EL (cell line): ENCODE data around the gene SLC35F4.

Experiments
- DNase-seq: peaks from one replicate; pipeline ENCODE4 v3.0.0-alpha.2; 2016

The SLC35F4 gene

GRCh38 chr14:57609192-57610075 lies 256.5 kb downstream of the SLC35F4 start:
- DNase-seq: no peak

DNA sequence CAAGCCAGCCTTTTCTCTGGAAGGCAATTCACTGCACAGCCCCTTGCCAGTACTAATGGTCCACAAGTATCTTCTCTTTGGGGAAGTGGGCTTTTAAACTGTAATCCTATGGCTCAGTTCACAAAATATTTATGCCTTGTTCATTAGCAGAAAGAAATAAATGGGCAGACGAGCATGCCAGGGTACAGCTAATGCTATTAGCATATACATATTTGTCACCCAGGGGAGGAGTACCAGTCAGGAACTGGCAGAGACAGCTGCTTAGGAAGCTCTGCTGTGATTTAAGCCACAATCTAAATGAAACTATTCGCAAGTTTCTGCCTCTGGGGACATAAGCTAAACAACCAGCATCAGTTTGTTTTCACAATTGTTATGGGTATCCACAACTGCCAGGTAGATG lies 258.8 kb downstream of the SLC35F4 start:
- DNase-seq: no peak

GRCh38 chr14:57583396-57583795 lies 282.5 kb downstream of the SLC35F4 start:
- DNase-seq: no peak

- DNase-seq: no peak
Measured at GRCh38 chr14:57582746-57583145, 283.1 kb downstream of the SLC35F4 start.

DNA sequence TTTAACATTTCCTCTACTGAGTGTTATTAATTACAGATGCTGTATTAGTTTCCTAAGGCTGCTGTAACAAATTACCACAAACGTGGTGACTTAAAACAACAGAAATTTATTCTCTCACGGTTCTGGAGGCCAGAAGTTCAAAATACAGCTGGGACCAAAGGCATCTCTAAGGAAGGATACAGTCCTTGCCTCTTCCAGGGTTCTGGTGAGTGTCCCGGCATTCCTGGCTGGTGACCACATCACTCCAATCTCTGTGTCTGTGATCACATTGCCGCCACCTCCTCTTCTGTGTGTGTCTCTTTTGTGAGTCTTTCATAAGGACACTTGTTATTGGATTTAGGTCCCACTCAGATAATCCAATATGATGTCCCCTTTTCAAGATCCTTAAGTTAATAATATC lies 287.1 kb downstream of the SLC35F4 start:
- no peak for DNase-seq

DNA sequence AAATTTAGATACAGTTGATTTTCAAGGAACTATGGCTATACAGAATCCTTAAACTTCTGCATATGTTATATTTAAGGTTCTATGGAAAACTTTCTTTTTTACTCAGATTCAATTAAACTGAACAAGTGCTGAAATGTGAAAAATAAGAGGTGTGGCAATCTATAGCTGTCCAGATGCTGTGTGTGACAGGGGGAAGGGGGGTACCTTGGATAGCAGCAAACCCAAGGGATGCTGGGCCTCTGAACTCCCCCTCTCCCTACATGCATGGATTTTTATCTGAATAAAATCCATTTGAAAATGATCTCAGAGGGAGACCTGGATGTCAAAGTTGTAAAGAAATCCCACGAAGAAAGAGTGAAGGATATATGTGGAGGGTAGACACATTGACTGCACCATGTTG lies 289.4 kb downstream of the SLC35F4 start:
- no peak for DNase-seq

DNA sequence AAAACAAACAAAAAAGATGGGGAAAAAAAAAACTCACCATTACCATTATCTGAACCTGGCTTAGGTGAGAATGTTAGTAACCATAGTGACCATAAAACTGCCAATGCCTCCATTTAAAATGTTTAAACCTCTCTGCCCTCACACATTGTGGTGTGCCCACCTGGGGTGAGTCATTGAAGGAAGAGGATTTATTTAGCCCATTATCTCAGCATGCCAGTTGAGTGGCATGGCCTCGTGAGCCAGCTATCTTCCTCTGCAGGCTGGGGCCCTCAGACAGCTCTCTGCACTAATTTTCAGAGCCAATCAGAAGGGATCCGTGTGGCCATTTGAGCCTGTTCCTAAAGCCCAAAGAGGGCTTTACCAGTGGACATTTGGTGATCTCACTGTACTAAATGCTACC lies 290.4 kb downstream of the SLC35F4 start:
- no peak for DNase-seq

DNA sequence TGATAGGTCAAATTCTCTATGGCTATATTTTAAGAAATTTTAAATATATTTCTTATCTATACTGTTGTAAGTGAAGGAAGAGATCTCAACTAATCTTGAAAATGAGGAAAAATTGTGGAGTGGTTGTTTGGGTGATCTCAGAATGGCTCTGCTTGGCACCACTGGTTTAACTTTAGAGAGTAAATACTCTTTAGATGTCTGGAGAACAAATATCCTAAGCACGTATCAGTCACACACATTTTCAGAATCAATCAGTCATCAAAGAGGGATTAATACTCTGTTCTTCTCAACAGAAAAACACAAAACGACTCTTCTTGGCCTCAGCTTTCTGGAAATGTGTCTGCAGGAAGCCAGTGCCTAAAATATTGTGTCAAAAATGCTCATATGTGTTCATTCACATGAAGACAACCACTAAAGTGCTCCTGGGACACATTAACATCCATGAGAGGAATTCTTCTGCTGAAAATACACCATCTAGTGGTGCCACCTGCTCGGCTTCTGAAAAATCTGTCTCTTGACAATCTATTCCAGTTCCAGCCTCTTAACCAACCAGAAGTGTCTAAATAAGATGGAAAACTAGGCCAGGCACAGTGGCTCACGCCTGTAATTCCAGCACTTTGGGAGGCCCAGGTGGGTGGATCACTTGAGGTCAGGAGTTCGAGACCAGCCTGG lies 291.1 kb downstream of the SLC35F4 start:
- DNase-seq: no peak

DNA sequence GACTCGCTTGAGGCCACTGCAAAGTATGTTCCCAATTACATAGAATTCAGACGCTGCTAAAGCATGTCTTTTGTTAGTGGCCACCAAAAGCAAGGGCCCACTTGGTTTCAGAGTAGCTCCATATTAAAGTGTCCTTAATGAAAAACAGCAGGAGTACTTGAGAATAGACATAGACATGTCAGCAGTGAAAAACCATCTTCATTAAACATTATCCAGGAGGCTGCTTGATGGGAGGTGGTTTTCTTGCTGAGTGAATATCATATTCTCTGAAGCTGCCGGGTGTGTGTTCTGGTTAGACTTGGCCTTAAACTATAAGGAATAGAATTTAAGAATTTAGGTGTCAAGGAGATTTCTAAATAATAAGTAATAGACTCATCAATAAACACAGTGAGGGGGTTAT lies 292.7 kb downstream of the SLC35F4 start:
- no peak for DNase-seq

DNA sequence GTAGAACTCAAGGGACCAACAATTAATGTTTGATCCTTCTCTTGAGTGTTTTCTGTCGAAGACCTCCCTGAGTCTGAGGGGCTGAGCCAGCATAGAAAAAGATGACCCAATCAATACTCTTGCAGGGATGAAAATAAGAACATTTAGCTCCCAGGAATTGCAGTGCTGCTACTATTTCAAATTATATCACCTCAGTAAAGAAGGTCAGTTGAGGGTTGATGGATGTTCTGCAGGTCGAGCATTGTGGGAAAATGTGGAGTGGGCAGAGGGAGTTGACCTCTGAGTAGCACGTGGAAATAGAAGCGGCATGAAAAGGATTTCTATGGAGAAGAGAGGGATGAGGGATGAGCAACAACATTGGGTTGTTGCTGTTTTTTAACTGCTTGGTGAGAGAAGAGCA lies 297.3 kb downstream of the SLC35F4 start:
- no peak for DNase-seq

DNA sequence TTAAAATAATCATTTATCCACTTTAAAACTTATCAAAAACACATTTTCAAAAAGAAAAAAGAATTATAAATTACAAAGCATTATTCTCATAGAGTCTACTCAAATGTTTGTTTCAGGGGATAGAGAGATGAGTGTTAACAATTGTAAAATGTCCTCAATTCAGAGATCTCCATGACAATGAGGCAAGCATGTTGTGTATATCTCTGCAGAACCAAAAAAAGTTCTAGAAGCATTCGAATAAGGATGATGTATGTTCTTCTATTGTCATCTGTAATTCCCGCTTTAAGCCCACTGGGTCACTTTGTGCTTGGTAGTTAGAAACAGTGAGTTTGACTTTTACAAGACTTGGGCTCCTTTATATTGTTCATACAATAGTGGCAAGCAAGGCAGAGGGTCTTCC lies 298.7 kb downstream of the SLC35F4 start:
- DNase-seq: no peak

GRCh38 chr14:57560681-57561080 lies 305.2 kb downstream of the SLC35F4 start:
- no peak for DNase-seq

DNA sequence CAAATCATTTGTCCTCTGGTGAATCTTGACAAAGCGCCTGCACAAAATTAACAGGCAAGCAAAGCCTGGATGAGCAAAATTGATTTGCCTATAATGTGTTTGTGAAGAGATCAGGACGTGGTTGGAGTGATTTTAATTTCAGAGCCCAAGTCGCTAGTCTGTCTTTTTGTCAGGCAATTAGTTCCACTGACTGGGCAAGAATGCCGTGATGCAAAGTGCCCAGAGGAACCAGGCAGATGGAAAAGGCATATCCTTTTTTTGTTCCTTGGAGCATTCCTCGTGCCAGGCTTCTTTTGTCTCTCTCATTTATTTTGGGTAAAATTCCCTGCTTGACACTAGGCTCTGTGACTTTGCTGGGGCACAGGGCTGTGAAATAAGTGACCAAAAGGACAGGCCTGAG lies 306.3 kb downstream of the SLC35F4 start:
- DNase-seq: no peak

- DNase-seq: no peak
Measured at GRCh38 chr14:57549765-57550420, 316.0 kb downstream of the SLC35F4 start.

GRCh38 chr14:57549016-57549564 lies 316.8 kb downstream of the SLC35F4 start:
- DNase-seq: no peak

DNA sequence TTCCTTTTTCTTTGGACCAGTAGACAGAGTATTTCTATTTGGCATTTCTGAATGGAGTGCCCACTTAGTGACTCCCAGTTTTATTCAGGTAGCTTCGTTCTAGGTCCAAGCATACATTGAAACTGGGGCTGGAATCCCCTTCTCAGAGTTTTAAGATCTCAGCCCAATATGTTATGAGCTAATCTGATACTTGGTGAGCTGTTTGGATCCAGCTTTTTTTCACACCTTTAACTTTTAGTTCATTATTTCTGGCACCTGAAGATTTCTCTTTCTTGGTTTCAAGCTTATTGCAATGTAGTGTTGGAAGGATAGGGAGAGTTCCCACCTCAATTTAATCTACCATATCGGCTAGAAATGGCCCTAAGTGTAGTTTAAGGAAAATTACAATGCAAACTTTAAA lies 318.8 kb downstream of the SLC35F4 start:
- DNase-seq: no peak

DNA sequence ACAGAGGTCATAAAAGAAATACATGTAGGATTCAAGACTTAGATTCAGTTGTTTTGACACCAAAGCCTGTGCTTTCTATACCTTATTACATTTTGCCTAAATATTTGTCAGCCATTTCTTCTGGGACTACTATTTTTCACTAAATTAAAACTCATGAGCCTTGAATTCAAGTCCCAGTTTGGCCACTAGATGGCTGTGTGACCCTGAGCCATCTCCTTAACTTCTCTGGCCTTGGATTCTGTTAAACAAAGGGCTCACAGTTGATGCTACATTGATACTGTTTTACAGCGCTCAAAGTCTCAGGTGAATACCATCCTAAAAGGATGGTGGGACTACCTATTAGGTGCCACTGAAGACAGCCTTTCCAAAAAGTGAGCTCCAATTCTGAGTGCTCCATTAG lies 332.7 kb downstream of the SLC35F4 start:
- DNase-seq: peak; percentile 8

DNA sequence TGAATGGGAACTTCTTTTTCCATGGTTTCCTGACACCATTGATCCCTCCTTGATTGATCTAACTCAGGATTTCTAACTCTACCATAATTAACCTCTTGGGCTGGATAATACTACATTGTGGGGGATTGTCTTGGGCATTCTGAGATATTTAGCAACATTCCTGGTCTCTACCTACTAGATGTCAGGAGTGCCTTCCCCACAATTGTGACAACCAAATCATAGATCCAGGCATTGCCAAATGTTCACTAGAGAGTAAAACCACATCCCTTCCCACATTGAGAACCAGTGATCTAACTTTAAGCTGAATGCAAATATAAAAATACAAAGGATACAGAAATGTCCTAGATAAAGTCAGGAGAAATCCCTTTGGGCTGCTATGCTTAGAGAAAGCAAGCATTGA lies 335.3 kb downstream of the SLC35F4 start:
- no peak for DNase-seq

GRCh38 chr14:57526942-57527341 lies 338.9 kb downstream of the SLC35F4 start:
- DNase-seq: no peak

DNA sequence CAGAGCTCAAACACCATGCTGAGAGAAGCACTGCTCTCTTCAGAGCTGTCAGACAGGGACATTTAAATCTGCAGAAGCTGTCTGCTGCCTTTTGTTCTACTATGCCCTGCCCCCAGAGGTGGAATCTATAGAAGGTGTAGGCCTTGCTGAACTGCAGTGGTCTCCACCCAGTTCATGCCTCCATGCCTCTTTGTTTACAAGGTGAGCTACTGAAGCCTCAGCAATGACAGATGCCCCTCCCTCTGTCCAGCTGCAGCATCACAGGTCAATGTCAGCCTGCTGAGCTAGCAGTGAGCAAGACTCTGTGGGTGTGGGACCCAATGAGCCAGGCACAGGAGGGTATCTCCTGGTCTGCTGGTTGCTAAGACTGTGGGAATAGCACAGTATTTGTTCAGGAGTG lies 346.8 kb downstream of the SLC35F4 start:
- DNase-seq: no peak
